ENCODE data around the gene TSPY1.
"Not testable (repeated sequence)": the region's sequence is repeated elsewhere in the genome, so short reads cannot be mapped to it uniquely, and the experiment has no call there.

Gene TSPY1

GRCh38 chrY:9466655-9467054, at the start of gene TSPY1:
TSS of gene TSPY1 (plus strand) at chrY:9466955. CDS start at chrY:9467001, 46 bp downstream.
- not testable (repeated sequence) for DNase-seq

GRCh38 chrY:9486967-9487366, 20.2 kb downstream of the TSPY1 start, which contains the start of gene TSPY9:
TSS of gene TSPY9 (plus strand) at chrY:9487267. CDS start at chrY:9487313, 46 bp downstream.
- DNase-seq: not testable (repeated sequence)

GRCh38 chrY:9504396-9504795, 37.6 kb downstream of the TSPY1 start:
- not testable (repeated sequence) for DNase-seq

GRCh38 chrY:9516287-9516686, 49.5 kb downstream of the TSPY1 start:
- not testable (repeated sequence) for DNase-seq
